Brain microvascular endothelial cell (primary cell): ENCODE data around the gene SCGB1C2.

Experiments used
- DNase-seq: peaks from one replicate; pipeline ENCODE4 v3.0.0-alpha.2; 2020
- H3K27ac ChIP-seq: fragments of 250-450 bp; sonication (Bioruptor Pico); 2 replicates; pipeline ENCODE4 v1.5.1; 2020; ENCODE audit warnings: mild to moderate bottlenecking, moderate library complexity
- H3K27me3 ChIP-seq: fragments of 250-450 bp; sonication (Bioruptor Pico); replicated peaks from 2 replicates; pipeline ENCODE4 v1.5.1; 2020; ENCODE audit warnings: mild to moderate bottlenecking
- H3K36me3 ChIP-seq: fragments of 250-450 bp; sonication (Bioruptor Pico); replicated peaks from 2 replicates; pipeline ENCODE4 v1.5.1; 2020; ENCODE audit warnings: mild to moderate bottlenecking
- H3K4me3 ChIP-seq: 2 replicates; pipeline ENCODE4 v1.5.1; 2011; ENCODE audit warnings: low read depth, mild to moderate bottlenecking, control low read depth, low read length, moderate library complexity
- in situ Hi-C: cut with HindIII; loops from 2 replicates; pipeline ENCODE4 v1.10.0; 2017; ENCODE audit warnings: low sequenced_read_pairs, low pct_ligation_motif_present
- TF ChIP-seq, protein P1 (sequence below): IDR thresholded peaks from 2 replicates; pipeline ENCODE4 v1.5.1; 2011; ENCODE audit warnings: low read depth, mild to moderate bottlenecking, moderate library complexity, low read length, control low read depth, inconsistent platforms; ENCODE audit errors: missing control alignments

SCGB1C2 gene

DNA sequence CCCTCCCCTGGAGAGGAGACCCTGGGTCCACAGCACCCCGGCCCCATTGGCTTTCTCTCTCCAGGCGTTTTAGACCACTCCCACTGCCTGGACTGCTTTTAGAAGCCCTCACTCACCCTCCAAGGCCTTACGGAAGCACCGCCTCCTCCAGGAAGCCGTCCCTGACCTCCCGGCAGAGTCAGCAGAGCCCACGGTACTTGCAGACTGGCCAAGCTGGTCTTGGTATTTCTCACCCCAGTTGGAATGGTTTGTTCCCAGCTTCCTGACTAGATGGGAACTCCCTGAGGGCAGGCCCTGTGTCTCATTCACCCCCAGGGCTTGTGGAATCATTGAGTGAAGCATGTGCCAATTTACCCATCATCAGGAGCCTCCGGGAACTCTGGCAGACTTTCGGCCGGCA, 9.2 kb downstream of the SCGB1C2 start:
- H3K27me3 ChIP-seq: no peaks in the 10 kb centered on the region
- H3K27ac ChIP-seq: no peak overlapping the region
- H3K4me3 ChIP-seq: no peak overlapping the region
- no peaks in the 10 kb centered on the region for H3K36me3 ChIP-seq
- DNase-seq: no peak
- in situ Hi-C loops: no loop called here
- TF ChIP-seq, protein P1, sequence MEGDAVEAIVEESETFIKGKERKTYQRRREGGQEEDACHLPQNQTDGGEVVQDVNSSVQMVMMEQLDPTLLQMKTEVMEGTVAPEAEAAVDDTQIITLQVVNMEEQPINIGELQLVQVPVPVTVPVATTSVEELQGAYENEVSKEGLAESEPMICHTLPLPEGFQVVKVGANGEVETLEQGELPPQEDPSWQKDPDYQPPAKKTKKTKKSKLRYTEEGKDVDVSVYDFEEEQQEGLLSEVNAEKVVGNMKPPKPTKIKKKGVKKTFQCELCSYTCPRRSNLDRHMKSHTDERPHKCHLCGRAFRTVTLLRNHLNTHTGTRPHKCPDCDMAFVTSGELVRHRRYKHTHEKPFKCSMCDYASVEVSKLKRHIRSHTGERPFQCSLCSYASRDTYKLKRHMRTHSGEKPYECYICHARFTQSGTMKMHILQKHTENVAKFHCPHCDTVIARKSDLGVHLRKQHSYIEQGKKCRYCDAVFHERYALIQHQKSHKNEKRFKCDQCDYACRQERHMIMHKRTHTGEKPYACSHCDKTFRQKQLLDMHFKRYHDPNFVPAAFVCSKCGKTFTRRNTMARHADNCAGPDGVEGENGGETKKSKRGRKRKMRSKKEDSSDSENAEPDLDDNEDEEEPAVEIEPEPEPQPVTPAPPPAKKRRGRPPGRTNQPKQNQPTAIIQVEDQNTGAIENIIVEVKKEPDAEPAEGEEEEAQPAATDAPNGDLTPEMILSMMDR: no peak

DNA sequence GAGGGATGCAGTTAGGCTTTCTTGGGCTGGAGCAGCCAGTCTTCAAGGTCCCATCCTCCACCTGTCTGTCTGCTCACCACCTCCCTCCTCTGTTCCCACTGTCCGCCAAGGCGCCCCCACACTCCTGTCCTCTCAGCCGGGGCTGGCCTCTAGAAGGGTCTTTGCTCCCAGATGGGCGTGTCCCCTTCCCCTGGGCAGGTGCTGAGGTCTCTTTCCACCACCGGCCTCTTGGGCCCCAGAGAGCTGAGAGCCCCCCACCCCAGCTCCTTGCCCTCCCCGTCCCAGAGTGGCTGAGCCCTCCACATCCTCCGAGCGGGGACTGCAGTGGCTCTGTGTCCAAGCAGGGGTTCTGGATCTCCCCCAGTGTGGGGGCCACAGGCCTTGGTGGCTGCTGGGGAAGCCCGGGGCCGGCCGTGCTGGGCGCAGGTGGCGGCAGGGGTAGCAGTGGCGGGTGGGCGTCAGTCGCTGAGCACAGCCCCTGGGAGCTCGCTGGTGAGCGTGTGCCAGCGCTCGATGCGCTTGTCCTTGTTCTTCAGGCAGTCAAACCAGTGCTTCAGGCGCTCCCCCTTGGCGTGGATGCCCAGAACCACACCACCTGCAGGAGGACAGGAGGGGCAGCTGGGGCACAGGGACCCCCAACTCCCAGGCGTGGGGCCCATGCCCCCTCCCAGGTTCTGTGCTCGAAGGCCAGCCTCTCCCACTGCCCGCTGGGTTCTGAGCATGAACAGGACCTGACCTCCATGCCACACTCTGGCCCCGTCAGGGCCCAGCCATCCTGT, 9.8 kb downstream of the SCGB1C2 start:
- no peaks in the 10 kb centered on the region for H3K27me3 ChIP-seq
- in situ Hi-C loops: no loop called here
- TF ChIP-seq, protein P1: no peak
- DNase-seq: no peak
- no peaks in the 10 kb centered on the region for H3K36me3 ChIP-seq
- H3K27ac ChIP-seq: no peak overlapping the region
- no peak overlapping the region for H3K4me3 ChIP-seq

DNA sequence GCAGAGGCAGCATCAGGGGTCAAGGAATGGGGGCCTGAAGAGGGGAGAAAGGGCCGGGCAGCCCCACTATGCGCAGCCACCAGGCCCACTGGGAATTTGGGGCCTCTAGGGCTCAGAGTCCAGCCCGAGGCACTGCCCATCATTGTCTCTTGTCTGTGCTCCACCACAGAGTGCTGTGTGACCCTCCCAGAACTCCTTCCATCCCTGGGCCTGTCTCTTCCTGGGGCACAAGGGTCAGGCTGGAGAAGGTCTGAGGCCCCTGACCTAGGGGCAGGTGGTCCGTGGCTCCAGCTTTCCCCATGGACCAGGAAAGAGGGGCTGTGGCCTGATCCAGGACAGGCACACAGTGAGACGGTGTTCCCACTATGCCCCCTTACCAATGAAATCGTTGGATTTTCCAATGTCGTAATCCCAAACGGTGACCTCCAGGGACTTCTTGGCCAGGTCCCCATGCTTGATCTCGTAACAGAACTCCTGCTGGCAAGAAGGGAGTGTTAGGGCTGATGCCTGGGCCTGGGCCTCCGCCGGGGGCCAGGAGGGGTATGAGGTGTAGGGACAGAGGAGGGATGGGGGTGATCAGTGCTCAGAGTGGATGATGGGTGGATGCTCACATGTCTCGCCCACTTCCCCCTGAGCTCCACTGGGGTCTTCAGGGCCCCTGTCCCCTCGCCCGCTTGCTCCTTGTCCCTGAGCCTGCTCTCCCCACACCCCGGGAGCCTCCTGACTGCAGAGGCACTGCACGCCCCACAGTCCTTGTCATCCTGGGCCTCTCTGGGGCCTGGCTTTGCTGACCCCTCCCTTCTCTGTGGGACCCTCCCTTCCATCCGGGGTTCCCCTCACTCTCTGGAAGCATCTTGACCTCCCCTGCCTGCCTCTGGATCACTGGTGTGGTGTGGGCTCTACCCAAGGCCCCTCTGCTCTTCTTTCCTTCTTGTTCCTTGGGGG, 10.7 kb downstream of the SCGB1C2 start:
- Histone ChIP-seq H3K27ac (no peak overlapping the region), H3K27me3 (no peaks in the 10 kb centered on the region), H3K36me3 (no peaks in the 10 kb centered on the region), H3K4me3 (no peak overlapping the region)
- DNase-seq: no peak
- in situ Hi-C loops: no loop called here
- TF ChIP-seq, protein P1: no peak

DNA sequence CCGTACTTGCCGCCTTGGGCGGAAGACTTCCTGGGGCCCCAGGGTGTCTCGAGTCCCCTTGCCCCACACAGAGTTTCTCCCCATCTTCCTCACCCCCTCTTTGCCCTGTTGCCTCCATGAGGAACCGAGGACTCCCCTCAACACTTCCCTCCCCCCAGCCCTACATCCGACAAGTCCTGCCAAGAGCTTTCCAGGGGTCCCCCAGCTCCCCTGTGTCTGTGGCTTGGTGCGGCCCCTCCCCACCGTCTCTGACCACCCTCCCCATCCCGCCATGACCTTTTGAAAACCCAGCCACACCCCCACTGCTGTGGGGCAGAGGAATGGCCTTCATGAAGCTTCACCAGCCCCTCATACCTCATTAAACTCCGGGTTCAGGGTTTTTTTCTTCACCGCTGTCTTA, 11.4 kb downstream of the SCGB1C2 start:
- DNase-seq: no peak
- in situ Hi-C loops: no loop called here

DNA sequence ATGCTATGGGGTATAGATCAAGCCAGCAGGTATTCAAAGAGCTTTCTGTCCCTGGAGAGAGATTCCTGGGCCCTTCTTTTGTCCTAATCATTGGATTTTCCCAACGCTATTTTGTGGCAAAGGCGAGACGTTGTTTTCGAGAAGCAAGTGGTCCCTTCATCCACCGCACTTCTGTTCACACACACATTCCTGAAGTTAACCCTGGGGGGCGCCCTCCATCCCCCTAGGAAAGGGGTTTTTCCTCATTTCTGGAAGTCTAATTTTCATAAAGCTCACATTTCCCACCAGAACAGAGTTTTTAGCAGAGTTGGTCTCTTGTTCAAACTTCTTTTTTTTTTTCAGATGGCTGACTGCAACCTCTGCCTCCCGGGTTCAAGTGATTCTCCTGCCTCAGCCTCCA, 11.9 kb downstream of the SCGB1C2 start:
- in situ Hi-C loops: no loop called here
- TF ChIP-seq, protein P1: no peak
- H3K27me3 ChIP-seq: no peaks in the 10 kb centered on the region

More for the DNA sequence above, 11.4 kb downstream of the SCGB1C2 start:
- no peak overlapping the region for H3K27ac ChIP-seq
- H3K27me3 ChIP-seq: no peaks in the 10 kb centered on the region
- TF ChIP-seq, protein P1: no peak
- H3K4me3 ChIP-seq: no peak overlapping the region
- no peaks in the 10 kb centered on the region for H3K36me3 ChIP-seq

More for the DNA sequence above, 11.9 kb downstream of the SCGB1C2 start:
- no peaks in the 10 kb centered on the region for H3K36me3 ChIP-seq
- H3K27ac ChIP-seq: no peak overlapping the region
- H3K4me3 ChIP-seq: no peak overlapping the region
- DNase-seq: no peak
